ENCODE results near the gene TAS2R40. TPM values are rescaled to one million over a fixed set of nuclear protein-coding genes. Genes with fewer than 3 reads are reported as not detected.

Gene TAS2R40
- total RNA-seq, 6 donors from 2014 or later = not detected

GRCh38 chr7:143240291-143241168 lies 18.7 kb downstream of the TAS2R40 start:
- no peaks in the 10 kb centered on the region for H3K27me3 ChIP-seq
- H3K9me3 ChIP-seq = no peaks in the 10 kb centered on the region
- peak; percentile 80 to 91 (median 84) for TF ChIP-seq CTCF (IDR thresholded peaks at IDR 0.05)
- TF ChIP-seq POLR2AphosphoS5 (IDR thresholded peaks at IDR 0.05) = no peak
- H3K27ac ChIP-seq = peak overlapping the region; percentile 59 to 82 (median 66)
- no peaks in the 10 kb centered on the region for H3K36me3 ChIP-seq
- 13 to 20% methylated on average over 9 of the region's 9 CpGs for WGBS, 2 donors
- H3K4me1 ChIP-seq = peaks cover 0 to 18% (median 8%) of the 10 kb centered on the region in 4 donors
- ATAC-seq (ENCODE audit: low FRiP score in 2 of 2) (peak; percentile 88 to 94), DNase-seq (peak in 1 of 2 donors; percentile 78)
- no peak overlapping the region for H3K4me3 ChIP-seq

- Histone ChIP-seq H3K4me3 (no peak overlapping the region), H3K9me3 (no peaks in the 10 kb centered on the region), H3K4me1 (peaks cover 0 to 18% (median 8%) of the 10 kb centered on the region in 4 donors), H3K27ac (no peak overlapping the region), H3K36me3 (no peaks in the 10 kb centered on the region), H3K27me3 (no peaks in the 10 kb centered on the region)
- TF ChIP-seq CTCF (IDR thresholded peaks at IDR 0.05) (no peak), POLR2AphosphoS5 (IDR thresholded peaks at IDR 0.05) (no peak), POLR2A (IDR thresholded peaks at IDR 0.05) (no peak), EP300 (IDR thresholded peaks at IDR 0.05) (no peak)
- no peak for DNase-seq
- WGBS, 2 donors = 77 to 81% methylated on average over 11 of the region's 11 CpGs
- ATAC-seq (ENCODE audit: low FRiP score in 2 of 2) = no peak
Observed at GRCh38 chr7:143242306-143242705, 20.5 kb downstream of the TAS2R40 start.

GRCh38 chr7:143243111-143243510 lies 21.3 kb downstream of the TAS2R40 start:
- no peak overlapping the region for H3K27ac ChIP-seq
- WGBS, 2 donors = 70 to 78% methylated on average over 7 of the region's 7 CpGs
- no peak overlapping the region for H3K4me3 ChIP-seq
- DNase-seq (no peak), ATAC-seq (ENCODE audit: low FRiP score in 2 of 2) (no peak)
- no peaks in the 10 kb centered on the region for H3K36me3 ChIP-seq
- no peaks in the 10 kb centered on the region for H3K27me3 ChIP-seq
- no peaks in the 10 kb centered on the region for H3K9me3 ChIP-seq
- TF ChIP-seq EP300 (IDR thresholded peaks at IDR 0.05) = no peak
- no peak for TF ChIP-seq CTCF (IDR thresholded peaks at IDR 0.05)
- TF ChIP-seq POLR2AphosphoS5 (IDR thresholded peaks at IDR 0.05) = no peak
- TF ChIP-seq POLR2A (IDR thresholded peaks at IDR 0.05) = no peak
- peaks cover 0 to 18% (median 8%) of the 10 kb centered on the region in 4 donors for H3K4me1 ChIP-seq

- no peak for ATAC-seq (ENCODE audit: low FRiP score in 2 of 2)
- Histone ChIP-seq H3K27me3 (no peaks in the 10 kb centered on the region), H3K36me3 (no peaks in the 10 kb centered on the region), H3K27ac (no peak overlapping the region), H3K4me3 (no peak overlapping the region), H3K4me1 (peaks cover 0 to 18% (median 8%) of the 10 kb centered on the region in 4 donors), H3K9me3 (no peaks in the 10 kb centered on the region)
- TF ChIP-seq POLR2AphosphoS5 (IDR thresholded peaks at IDR 0.05) (no peak), POLR2A (IDR thresholded peaks at IDR 0.05) (no peak), EP300 (IDR thresholded peaks at IDR 0.05) (no peak), CTCF (IDR thresholded peaks at IDR 0.05) (no peak)
- no peak for DNase-seq
- WGBS, 2 donors = 71 to 77% methylated on average over 3 of the region's 3 CpGs
Observed at GRCh38 chr7:143243614-143244013, 21.8 kb downstream of the TAS2R40 start.

Data from upper lobe of left lung (tissue), 6 donors.